Ovary (tissue), 3 donors: ENCODE results near the gene RTF1.

Experiments
- CTCF ChIP-seq, 3 donors: fragments of 450-650 bp in 2 of 3; fragments of 200-600 bp in 1 of 3; IDR thresholded peaks; one replicate each; pipeline versions ENCODE4 v1.5.1 to v1.8.0; 2016 to 2022; ENCODE audit warnings: antibody characterized with exemption in 3 of 3, mild to moderate bottlenecking in 1 of 3
- EP300 ChIP-seq: sonication (generic); formaldehyde crosslinking; IDR thresholded peaks from one replicate; pipeline ENCODE4 v1.6.1; 2017; ENCODE audit warnings: antibody characterized with exemption
- POLR2A ChIP-seq: fragments of 450-650 bp; IDR thresholded peaks from one replicate; pipeline ENCODE4 v1.6.1; 2017; ENCODE audit warnings: antibody characterized with exemption, mild to moderate bottlenecking, moderate library complexity
- donor health status: DM: no; HTN: no; CAD: no.

- no peak for TF ChIP-seq CTCF (IDR thresholded peaks at IDR 0.05)
- TF ChIP-seq EP300: no peak
- no peak for TF ChIP-seq POLR2A
Measured at GRCh38 chr15:41511899-41512369, 95.0 kb downstream of the RTF1 start.
